ENCODE data around the gene UGGT1.

UGGT1 gene

DNA sequence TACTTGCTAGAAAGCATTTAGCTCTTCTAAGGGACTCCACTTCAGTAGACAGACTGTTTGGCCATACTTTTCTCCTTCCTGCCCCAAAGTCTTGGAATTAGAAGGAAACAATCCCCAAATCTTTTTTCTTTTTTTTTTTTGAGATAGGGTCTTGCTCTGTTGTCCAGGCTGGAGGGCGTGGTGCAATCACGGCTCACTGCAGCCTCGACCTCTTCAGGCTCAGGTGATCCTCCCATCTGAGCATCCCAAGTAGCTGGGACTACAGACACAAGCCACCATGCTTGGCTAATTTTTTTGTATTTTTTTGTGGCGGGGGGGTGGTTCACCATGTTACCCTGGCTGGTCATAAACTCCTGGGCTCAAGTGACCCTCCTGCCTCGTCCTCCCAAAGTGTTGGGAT lies 6.2 kb upstream of the UGGT1 start:
- TF ChIP-seq GATA3 (IDR thresholded peaks at IDR 0.05; ENCODE audit: low read depth, low read length) (no peak), GATA2 (IDR thresholded peaks at IDR 0.05; ENCODE audit: low read depth, low read length) (no peak)

DNA sequence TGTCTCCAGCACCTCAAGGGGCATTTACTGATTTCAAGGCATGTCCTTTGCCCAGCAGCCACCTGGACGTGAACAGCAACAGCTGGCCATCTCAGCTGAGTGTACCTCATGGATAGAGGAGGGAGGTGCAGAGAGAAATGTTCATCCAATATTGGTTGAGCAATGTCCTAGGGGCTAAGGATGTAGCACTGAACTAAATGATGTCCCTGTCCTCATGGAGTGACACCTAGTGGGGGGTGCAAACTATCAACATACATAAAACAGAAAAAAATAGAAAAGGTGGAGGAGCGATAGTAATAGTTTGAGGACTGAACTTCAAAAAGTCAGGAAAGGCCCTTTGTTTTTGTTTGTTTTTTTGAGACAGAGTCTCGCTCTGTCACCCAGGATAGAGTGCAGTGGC lies 4.8 kb upstream of the UGGT1 start:
- TF ChIP-seq GATA2 (IDR thresholded peaks at IDR 0.05; ENCODE audit: low read depth, low read length) (no peak), GATA3 (IDR thresholded peaks at IDR 0.05; ENCODE audit: low read depth, low read length) (no peak)

DNA sequence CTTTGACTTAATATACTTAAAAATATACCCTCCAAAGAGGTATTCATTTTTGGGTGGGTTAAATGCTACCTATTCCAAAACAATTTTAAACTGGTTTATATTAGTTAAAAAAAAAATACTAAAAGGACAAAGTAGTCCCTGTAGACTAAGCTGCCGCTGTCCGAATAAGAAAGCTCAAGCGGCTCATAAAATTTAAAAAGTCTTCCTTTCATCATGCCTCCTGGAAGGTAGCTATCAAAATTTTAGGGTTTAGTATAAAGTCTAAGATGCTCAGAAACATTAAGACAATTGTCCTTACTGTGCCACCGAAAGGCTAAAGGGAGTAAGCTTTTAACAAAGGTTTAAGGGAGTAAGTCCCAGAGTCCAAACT lies 440 bp upstream of the UGGT1 start:
- TF ChIP-seq GATA2 (IDR thresholded peaks at IDR 0.05; ENCODE audit: low read depth, low read length), result no peak
- TF ChIP-seq GATA3 (IDR thresholded peaks at IDR 0.05; ENCODE audit: low read depth, low read length), result no peak

DNA sequence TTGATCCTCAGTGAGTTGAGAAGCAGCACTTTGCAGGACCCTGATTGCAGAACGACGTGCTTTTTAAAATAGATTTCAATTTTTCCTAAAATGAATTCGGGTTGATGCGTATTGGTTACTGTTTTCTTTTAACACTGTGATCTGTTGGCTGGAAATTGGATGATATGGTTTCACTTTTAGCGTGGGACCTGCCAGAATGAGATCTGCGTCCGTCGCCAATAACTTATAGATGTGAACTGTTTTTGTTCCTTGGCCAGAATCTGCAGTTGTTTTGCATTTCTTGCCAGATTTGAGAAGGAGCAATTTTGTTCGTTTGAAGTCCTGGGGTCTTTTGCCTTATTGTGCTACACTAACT lies 703 bp downstream of the UGGT1 start:
- no peak for TF ChIP-seq GATA3 (IDR thresholded peaks at IDR 0.05; ENCODE audit: low read depth, low read length)
- no peak for TF ChIP-seq GATA2 (IDR thresholded peaks at IDR 0.05; ENCODE audit: low read depth, low read length)

DNA sequence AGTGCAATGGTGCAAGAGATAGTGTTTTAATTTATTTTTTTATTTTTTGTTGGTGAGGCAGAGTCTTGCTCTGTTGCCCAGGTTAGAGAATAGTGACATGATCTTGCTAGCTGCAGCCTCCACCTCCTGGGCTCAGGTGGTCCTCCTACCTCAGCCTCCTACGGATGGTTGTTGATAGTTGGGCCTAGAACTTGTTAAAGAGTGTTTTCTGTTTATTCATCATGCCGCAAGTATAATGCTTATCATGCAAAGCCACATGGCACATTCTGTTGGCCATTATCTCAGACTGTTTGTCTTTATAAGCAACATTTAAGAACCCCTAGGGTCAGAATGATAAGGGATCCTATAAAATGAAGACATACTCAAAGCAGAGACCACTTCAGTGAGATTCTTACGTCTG lies 1.7 kb downstream of the UGGT1 start:
- TF ChIP-seq GATA3 (IDR thresholded peaks at IDR 0.05; ENCODE audit: low read depth, low read length), result no peak
- no peak for TF ChIP-seq GATA2 (IDR thresholded peaks at IDR 0.05; ENCODE audit: low read depth, low read length)

DNA sequence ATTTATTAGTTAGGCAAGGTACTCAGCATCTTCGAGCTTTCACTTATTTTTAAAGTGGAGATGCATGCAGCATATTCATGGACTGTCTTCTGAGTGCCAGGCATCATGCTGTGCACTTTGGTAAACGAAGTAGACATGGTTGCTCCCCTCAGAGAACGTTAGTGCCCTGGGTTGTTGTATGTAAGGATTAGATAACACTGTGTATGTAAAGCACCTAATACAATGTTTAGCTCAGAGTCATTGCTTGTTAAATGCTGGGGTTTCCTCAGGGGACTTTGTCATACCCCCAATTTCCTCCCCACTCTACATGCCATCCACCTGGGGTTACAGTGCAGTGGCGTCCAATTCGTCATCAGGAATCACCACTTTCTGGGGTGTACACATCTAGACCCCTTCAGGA lies 2.8 kb downstream of the UGGT1 start:
- TF ChIP-seq GATA2 (IDR thresholded peaks at IDR 0.05; ENCODE audit: low read depth, low read length) (no peak), GATA3 (IDR thresholded peaks at IDR 0.05; ENCODE audit: low read depth, low read length) (no peak)

DNA sequence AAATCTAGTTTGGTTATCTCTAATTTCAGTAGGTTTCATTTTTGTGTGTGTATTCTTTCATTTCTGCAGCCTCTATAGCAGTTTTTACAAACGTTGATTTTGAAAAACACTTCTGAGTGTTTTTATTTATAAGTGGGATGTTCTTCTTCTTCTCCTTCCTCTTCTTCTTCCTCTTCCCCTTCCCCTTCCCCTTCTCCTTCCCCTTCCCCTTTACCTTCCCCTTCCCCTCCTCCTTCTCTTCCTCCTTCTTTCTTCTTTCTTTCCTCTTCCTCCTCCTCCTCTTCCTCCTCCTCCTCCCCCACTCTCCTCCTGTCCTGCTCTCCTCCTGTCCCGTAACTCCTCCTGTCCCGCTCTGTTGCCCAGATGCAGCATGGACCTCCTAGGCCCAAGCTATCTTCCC lies 4.2 kb downstream of the UGGT1 start:
- no peak for TF ChIP-seq GATA2 (IDR thresholded peaks at IDR 0.05; ENCODE audit: low read depth, low read length)
- no peak for TF ChIP-seq GATA3 (IDR thresholded peaks at IDR 0.05; ENCODE audit: low read depth, low read length)

DNA sequence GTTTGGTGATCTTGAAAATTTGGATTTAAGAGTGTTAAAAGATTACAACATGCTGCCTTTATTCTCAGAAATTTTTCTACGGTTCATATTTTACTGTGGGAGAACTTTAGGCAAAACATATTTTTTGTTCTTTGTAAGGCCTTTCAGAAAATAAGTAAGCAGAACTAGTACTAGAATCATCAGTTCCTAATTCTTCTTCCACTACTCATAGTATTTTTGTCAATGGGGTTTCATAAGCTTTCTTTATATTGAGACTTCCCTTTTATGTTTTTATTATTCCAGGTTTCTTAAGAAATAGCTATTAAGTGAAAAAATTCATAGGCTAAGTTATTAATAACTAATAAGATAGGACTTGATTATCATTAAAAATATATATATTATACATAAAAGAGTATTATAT lies 12.4 kb downstream of the UGGT1 start:
- no peak for TF ChIP-seq GATA3 (IDR thresholded peaks at IDR 0.05; ENCODE audit: low read depth, low read length)
- TF ChIP-seq GATA2 (IDR thresholded peaks at IDR 0.05; ENCODE audit: low read depth, low read length), result no peak

DNA sequence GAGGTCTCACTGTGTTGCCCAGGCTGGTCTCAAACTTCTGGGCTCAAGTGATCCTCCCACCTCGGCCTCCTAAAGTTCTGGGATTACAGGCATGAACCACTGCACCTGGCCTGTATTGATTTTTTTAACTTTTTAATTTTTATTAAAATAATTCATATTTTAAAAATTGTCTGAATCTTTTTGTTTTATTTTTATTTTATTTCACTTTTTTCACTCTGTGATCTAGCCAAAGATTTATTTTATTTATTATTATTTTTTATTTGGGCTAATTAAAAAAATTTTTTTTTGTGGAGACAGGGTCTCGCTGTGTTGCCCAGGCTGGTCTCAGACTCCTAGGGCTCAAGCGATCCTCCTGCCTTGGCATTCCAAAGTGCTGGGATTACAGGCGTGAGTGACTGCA lies 14.1 kb downstream of the UGGT1 start:
- no peak for TF ChIP-seq GATA2 (IDR thresholded peaks at IDR 0.05; ENCODE audit: low read depth, low read length)
- TF ChIP-seq GATA3 (IDR thresholded peaks at IDR 0.05; ENCODE audit: low read depth, low read length), result no peak

DNA sequence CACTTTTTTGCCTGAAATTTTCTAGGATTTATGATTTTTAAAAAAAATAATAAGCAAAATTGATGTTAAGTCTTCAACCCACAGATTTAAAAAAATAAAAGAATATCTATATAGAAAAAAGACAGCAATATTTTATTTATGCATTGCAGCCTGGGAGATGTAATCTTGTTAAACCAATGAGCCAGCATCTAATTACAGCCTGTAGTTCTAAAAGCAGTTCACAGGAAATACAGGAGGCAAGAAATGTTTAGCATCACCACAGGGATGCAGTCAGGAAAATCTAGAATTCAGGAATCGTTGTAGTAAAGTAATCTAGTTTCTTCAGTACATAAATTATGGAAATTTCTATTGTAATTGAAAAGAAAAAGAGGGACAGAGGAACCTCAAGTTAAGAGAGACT lies 17.2 kb downstream of the UGGT1 start:
- TF ChIP-seq GATA3 (IDR thresholded peaks at IDR 0.05; ENCODE audit: low read depth, low read length) (0 out of 2 replicates have a peak, but pooled peaks have one; percentile 36), GATA2 (IDR thresholded peaks at IDR 0.05; ENCODE audit: low read depth, low read length) (no peak; the same call in 1 of the 2 replicates)

DNA sequence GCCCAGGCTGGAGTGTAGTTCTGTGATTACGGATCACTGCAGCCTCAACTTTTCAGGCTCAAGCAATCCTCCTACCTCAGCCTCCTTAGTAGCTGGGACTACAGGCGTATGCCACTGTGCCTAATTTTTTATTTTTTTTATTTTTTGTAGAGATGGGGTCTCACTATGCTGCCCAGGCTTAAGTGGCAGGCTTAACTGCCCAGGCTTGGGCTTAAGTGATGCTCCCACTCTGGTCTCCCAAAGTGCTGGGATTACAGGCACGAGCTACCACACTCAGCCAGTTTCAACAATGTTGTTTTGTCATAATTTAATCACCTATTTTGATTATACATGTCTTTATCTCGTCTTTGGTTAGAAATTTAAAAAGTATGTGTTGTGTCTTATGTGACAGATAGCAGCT lies 18.2 kb downstream of the UGGT1 start:
- no peak for TF ChIP-seq GATA3 (IDR thresholded peaks at IDR 0.05; ENCODE audit: low read depth, low read length)
- TF ChIP-seq GATA2 (IDR thresholded peaks at IDR 0.05; ENCODE audit: low read depth, low read length), result no peak

DNA sequence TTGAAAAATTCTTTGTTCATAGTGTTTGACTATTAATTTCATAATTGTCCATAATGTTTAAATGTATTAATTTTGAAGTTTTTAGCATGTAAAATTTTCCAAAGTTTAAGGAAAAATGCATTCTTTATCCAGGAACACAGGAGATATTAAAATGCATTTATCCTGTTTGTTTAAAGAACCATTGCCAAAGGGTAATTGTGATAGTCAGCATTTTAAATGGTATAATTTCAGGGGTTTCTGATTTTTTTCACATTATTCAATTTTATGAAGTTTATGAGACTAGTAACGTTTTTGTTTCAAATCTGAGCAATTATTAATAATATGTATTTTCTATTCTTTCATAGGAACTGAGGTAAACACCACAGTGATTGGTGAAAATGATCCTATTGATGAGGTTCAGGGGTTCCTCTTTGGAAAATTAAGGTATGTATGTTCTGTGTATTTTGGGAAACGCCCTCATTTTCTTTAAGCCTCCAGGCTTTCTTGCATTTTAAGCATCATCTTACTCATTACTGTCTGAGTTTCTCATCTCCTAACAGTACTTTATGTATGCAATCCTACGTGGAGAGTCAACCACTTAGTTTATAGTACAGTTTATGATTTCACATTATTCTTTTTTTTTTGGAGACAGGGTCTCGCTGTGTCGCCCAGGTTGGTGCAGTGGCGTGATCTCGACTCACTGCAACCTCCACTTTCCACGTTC lies 25.1 kb downstream of the UGGT1 start:
- TF ChIP-seq GATA2 (IDR thresholded peaks at IDR 0.05; ENCODE audit: low read depth, low read length) (no peak), GATA3 (IDR thresholded peaks at IDR 0.05; ENCODE audit: low read depth, low read length) (no peak)

DNA sequence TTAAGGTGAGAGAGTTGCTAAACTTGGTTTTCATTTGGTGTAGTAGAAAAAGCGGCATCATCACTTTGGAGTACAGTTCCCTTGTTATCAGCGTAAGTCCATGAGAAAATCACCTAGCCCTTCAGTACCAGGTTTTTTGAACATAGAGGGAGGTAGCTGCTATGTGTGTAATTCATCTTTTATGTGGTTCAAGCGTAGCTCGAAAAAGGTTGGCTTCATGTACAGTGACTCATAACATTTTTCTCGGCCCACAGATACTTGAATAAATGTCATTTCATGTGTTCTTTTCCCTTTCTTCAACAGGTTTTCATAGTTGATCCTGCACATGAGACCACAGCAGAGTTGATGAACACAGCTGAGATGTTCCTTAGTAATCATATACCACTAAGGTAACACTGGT lies 43.6 kb downstream of the UGGT1 start:
- TF ChIP-seq GATA3 (IDR thresholded peaks at IDR 0.05; ENCODE audit: low read depth, low read length), result no peak
- TF ChIP-seq GATA2 (IDR thresholded peaks at IDR 0.05; ENCODE audit: low read depth, low read length), result no peak

DNA sequence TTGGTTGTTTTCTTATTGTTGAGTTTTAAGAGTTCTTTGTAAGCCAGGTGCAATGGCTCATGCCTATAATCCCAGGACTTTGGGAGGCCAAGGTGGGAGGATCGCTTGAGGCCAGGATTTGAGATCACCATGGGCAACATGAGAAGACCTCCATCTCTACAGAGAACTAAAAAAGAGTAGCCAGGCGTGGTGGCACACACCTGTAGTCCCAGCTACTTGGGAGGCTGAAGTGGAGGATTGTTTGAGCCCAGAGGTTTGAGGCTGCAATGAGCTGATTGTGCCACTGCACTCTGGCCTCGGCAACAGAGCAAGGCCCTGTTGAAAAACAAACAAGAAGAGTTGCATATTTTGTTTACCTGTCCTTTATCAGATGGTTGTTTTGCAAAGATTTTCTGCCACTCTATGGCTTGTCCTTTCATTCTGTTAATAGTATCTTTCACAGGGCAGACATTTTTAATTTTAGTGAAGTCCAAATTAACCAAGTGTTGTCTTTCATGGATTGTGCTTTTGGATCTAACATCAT lies 46.2 kb downstream of the UGGT1 start:
- TF ChIP-seq GATA2 (IDR thresholded peaks at IDR 0.05; ENCODE audit: low read depth, low read length) (no peak), GATA3 (IDR thresholded peaks at IDR 0.05; ENCODE audit: low read depth, low read length) (no peak)

DNA sequence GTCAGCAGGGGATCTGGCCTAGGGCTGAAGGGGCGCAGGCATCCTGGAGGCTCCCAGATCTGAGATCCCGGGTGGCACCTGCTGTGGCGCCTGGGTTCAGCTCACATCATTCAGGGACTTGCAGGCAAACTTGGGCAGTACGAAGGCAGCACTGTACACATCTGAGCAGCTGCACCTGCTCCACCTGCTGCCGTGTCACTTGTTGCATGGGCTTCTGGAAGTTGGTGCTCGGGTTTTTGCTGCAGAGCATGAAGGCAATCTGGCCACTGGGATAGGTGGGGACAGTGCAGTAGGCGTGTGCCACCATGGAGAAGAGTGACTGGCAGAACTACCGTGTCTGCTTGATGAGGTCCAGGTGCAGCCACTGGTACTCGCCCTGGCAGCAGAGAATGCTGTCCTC lies 48.6 kb downstream of the UGGT1 start:
- TF ChIP-seq GATA3 (IDR thresholded peaks at IDR 0.05; ENCODE audit: low read depth, low read length), result no peak
- TF ChIP-seq GATA2 (IDR thresholded peaks at IDR 0.05; ENCODE audit: low read depth, low read length), result no peak

DNA sequence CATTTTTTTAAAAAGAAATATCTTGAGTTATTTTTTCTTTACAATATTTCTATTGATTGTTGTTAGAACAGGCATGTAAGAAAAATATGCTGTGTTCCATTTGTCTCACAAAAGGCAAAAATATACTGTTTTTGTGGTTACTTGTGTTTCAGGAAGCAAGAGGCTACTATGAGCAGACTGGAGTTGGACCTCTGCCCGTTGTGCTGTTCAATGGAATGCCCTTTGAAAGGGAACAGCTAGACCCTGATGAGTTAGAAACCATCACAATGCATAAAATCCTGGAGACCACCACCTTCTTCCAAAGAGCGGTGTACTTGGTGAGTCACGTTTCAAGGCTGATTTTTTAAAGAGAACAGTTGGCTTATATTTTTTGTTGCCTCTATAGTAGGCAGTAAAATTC lies 54.7 kb downstream of the UGGT1 start:
- no peak for TF ChIP-seq GATA3 (IDR thresholded peaks at IDR 0.05; ENCODE audit: low read depth, low read length)
- TF ChIP-seq GATA2 (IDR thresholded peaks at IDR 0.05; ENCODE audit: low read depth, low read length), result no peak

All from SH-SY5Y (cell line).